ENCODE measurements around the gene PRPF8. TPM values are rescaled to one million over a fixed set of nuclear protein-coding genes. Genes with fewer than 3 reads are reported as not detected.
A peak's percentile ranks its signal among the peaks of the same experiment; 100 is the strongest.

Gene PRPF8
- total RNA-seq, 4 donors from 2014 or later: 111 to 195 (median 161) TPM

DNA sequence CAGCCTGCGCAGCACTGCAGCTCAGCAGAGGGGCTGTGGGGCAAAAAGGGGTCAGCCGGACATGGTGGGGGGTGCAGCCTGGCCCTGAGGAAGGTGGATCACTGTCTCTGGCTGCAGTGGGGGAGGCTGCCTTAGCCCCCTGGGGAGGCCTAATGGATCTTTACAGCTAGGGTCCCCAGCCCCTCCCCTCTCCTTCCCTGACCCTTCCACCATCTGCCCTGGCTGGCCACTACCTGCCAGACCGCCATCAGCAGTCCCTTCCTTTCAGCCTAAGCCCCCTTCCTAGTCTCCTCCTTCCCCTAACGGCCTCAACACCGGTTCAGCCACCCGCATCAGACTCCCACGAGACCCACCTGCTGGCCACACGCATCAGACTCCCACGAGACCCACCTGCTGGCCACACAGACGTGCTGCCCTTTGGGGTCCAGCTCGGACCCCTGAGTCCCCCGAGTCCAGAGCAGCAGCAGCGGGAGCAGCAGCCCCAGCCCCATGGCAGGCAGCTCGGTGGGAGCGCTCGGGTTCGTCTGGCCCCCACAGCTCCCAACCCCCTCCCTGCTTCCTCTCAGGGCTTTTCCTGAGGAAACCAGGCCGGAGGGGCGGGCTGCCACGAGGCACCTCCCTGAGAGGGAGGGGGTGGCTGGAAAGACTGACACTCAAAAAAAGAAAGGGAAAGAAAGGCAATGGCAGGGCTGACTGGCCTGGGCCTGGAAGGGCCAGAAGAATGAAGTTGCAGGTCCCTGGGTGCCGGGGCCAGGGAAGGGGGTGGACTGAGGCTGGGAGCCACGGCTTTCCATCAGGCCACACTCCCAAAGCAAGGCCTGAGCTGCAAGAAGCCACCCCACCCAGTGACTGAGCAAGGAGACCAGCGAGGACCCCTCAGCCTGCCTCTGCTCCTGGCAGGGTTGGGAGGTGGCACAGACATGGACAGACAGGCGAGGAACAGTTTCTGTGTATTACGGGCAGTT is 39.2 kb downstream of the PRPF8 start, which contains the start of gene SCARF1:
SCARF1 (minus strand) TSS at position 526 of the 965 bp plus-strand sequence; CDS start at position 491, 35 bp downstream.
- TF ChIP-seq POLR2AphosphoS5 (IDR thresholded peaks at IDR 0.05): peak; percentile 16
- TF ChIP-seq POLR2A (IDR thresholded peaks at IDR 0.05): peak in 1 of 2 donors; percentile 16
- TF ChIP-seq, protein P1, sequence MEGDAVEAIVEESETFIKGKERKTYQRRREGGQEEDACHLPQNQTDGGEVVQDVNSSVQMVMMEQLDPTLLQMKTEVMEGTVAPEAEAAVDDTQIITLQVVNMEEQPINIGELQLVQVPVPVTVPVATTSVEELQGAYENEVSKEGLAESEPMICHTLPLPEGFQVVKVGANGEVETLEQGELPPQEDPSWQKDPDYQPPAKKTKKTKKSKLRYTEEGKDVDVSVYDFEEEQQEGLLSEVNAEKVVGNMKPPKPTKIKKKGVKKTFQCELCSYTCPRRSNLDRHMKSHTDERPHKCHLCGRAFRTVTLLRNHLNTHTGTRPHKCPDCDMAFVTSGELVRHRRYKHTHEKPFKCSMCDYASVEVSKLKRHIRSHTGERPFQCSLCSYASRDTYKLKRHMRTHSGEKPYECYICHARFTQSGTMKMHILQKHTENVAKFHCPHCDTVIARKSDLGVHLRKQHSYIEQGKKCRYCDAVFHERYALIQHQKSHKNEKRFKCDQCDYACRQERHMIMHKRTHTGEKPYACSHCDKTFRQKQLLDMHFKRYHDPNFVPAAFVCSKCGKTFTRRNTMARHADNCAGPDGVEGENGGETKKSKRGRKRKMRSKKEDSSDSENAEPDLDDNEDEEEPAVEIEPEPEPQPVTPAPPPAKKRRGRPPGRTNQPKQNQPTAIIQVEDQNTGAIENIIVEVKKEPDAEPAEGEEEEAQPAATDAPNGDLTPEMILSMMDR (IDR thresholded peaks at IDR 0.05): no peak
- Histone ChIP-seq H3K36me3 (peaks cover 0 to 4% of the 10 kb centered on the region in 2 donors), H3K27me3 (no peaks in the 10 kb centered on the region), H3K9me3 (no peaks in the 10 kb centered on the region), H3K4me1 (peaks cover 7 to 67% (median 33%) of the 10 kb centered on the region in 3 donors), H3K4me3 (peak within 1 kb of the TSS in 1 of 2 donors; percentile 57), H3K27ac (peak within 1 kb of the TSS in 3 of 4 donors; percentile 98 to 99 (median 99))
- ATAC-seq: no peak
- WGBS, 2 donors (ENCODE audit: low coverage in 1 of 2): 72 to 77% methylated on average over 6 to 8 of the region's 25 CpGs

DNA sequence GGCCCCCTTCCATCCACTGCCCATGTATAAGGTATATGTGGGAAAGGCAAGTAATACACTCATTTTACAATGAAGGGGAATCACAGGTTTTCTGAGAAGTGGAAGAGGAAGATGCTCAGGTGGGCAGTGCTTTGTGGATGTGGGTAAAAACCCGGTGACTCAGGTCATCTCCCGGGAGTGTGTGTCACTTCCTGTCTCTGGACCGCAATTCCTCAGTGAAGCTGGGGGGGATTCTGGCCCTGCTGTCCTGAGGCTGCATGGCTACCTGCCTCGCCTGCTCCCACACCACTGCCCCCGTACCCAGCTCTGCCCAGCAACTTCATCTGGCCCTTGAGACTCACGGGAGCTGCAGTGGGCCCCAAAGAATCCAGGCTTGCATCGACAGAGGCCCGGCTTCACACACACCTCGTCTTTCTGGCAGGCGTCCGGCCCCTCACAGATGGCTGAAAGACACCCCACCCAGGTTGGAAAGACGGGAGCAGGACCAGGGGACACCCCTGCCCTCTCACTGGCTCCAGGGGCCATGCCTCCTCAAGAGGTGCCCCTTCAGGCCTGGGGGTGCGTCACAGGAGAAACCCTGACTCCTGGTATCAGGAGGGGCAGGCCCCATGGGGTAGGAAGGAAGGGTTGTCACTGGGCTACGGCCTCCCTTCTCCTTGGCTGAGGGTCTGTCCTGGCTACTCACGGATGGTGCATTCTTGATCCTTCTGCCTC is 40.0 kb downstream of the PRPF8 start:
- Histone ChIP-seq H3K4me3 (peak overlapping the region in 1 of 2 donors; percentile 57), H3K27me3 (no peaks in the 10 kb centered on the region), H3K4me1 (peaks cover 4 to 59% (median 28%) of the 10 kb centered on the region in 3 donors), H3K36me3 (no peaks in the 10 kb centered on the region), H3K9me3 (no peaks in the 10 kb centered on the region), H3K27ac (peak overlapping the region in 3 of 4 donors; percentile 98 to 99 (median 99))
- 80% methylated on average over 1 of the region's 15 CpGs; no CpG with 5 or more reads in 1 of the 2 donors for WGBS, 2 donors (ENCODE audit: low coverage in 1 of 2)
- TF ChIP-seq POLR2AphosphoS5 (IDR thresholded peaks at IDR 0.05) (no peak), EP300 (IDR thresholded peaks at IDR 0.05) (no peak), POLR2A (IDR thresholded peaks at IDR 0.05) (no peak)
- TF ChIP-seq, protein P1 (IDR thresholded peaks at IDR 0.05): no peak
- ATAC-seq: no peak

DNA sequence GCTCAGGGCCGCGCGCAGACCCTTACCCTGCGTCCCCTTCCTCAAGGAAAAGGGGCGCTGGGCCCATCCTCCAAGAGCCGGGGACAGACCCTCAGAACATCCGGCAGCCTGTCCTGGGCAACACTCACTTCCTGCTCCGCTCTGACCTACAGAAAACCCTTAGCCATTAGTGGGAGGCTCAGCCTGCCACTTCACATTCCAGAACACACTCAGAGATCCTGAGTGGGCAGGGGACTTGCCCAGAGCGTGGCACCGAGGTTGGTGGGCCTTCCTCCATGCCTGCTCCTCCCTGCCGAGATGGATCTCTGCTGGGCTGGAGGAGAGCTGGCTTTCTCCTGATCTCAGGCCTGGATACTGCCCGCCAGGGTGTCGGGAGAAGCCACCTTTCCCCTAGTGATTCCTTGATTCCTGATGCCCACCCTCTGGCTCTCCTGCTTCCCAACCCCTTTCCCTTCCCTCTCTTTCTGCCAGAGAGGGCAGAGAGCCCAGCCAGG is 40.6 kb downstream of the PRPF8 start:
- no peaks in the 10 kb centered on the region for H3K36me3 ChIP-seq
- no peak for TF ChIP-seq POLR2AphosphoS5 (IDR thresholded peaks at IDR 0.05)
- TF ChIP-seq EP300 (IDR thresholded peaks at IDR 0.05): no peak
- TF ChIP-seq, protein P1 (IDR thresholded peaks at IDR 0.05): no peak
- TF ChIP-seq POLR2A (IDR thresholded peaks at IDR 0.05): no peak
- 83% methylated on average over 2 of the region's 13 CpGs; no CpG with 5 or more reads in 1 of the 2 donors for WGBS, 2 donors (ENCODE audit: low coverage in 1 of 2)
- peak overlapping the region in 3 of 4 donors; percentile 98 to 99 (median 99) for H3K27ac ChIP-seq
- no peak for ATAC-seq
- peaks cover 4 to 54% (median 28%) of the 10 kb centered on the region in 3 donors for H3K4me1 ChIP-seq
- H3K4me3 ChIP-seq: peak overlapping the region; percentile 33 to 57
- H3K27me3 ChIP-seq: no peaks in the 10 kb centered on the region
- H3K9me3 ChIP-seq: no peaks in the 10 kb centered on the region

DNA sequence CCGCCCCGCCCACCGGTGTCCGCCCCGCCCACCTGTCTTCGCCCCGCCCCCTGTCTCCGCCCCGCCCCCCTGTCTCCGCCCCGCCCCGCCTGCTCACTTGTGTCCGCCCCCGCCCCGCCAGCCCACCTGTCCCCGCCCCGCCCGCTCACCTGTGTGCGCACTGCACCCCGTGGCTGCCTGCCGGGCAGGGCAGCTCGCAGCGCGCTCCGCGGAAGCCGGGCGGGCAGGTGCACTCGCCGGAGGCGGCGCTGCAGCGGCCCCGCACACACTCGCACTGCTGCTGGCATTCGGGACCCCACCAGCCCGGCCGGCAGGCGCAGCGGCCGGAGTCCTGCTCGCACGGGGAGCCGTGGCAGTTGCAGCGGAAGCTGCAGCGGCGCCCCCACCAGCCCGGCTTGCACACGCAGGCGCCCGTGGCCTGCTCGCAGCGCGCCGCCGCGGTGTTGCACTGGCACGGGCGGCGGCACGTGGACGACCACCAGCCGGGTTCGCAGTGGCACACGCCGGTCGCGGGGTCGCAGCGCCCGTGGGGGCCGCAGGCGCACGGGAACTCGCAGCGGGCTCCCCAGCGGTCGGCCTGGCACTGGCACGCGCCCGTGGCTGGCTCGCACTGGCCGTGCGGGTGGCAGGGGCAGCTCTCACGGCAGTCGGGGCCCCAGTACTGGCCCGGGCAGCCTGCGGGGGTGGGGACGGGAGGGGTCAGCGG is 41.2 kb downstream of the PRPF8 start:
- whole genome bisulfite sequencing, 2 donors (ENCODE audit: low coverage in 1 of 2): no CpG with 5 or more reads among the region's 90 CpGs
- TF ChIP-seq POLR2A (IDR thresholded peaks at IDR 0.05) (no peak), EP300 (IDR thresholded peaks at IDR 0.05) (no peak), POLR2AphosphoS5 (IDR thresholded peaks at IDR 0.05) (no peak)
- TF ChIP-seq, protein P1 (IDR thresholded peaks at IDR 0.05): peak in 2 of 4 experiments; percentile 23 to 31
- Histone ChIP-seq H3K36me3 (no peaks in the 10 kb centered on the region), H3K27ac (peak overlapping the region in 3 of 4 donors; percentile 98 to 99 (median 99)), H3K9me3 (no peaks in the 10 kb centered on the region), H3K4me1 (peaks cover 4 to 51% (median 27%) of the 10 kb centered on the region in 3 donors), H3K27me3 (no peaks in the 10 kb centered on the region), H3K4me3 (peak overlapping the region; percentile 33 to 57)
- ATAC-seq: no peak

Measured in gastroesophageal sphincter (tissue), 4 donors.